T-helper 1 cell treated with Interleukin-12 subunit alpha and Interleukin-12 subunit beta and Interleukin-4 antibody, amounts not matched to agents 30 ng/mL and 1 ng/mL, for 36 hours (primary cell): Measurements from ENCODE around the gene AUP1. TPM values are rescaled to one million over a fixed set of nuclear protein-coding genes. Genes with fewer than 3 reads are reported as not detected.

Experiments used
- intact Hi-C: fragments of 100-400 bp; cut with micrococcal nuclease; formaldehyde crosslinking; loops from one replicate; pipeline ENCODE4 v1.15.1; 2024
- total RNA-seq: library from RNA; stranded (reverse); gene quantifications from 2 replicates; pipeline ENCODE4 v1.2.3, GENCODE V29; 2022

Gene AUP1
- total RNA-seq, 1 donor from 2014 or later: 156 TPM

- intact Hi-C loops: loop anchor here (5.0 kb wide), 1 partner anchor 1209 kb away; the partner anchor contains the start of gene EGR4
Measured at GRCh38 chr2:74501335-74502071, 28.0 kb downstream of the AUP1 start.

GRCh38 chr2:74500578-74500946 is 28.9 kb downstream of the AUP1 start:
- intact Hi-C loops: loop anchor here (5.0 kb wide), 1 partner anchor 1208 kb away; the partner anchor contains the start of gene EGR4

GRCh38 chr2:74499940-74500577 is 29.4 kb downstream of the AUP1 start:
- intact Hi-C loops: loop anchor here (1.0 to 5.0 kb wide), 2 partner anchors 16 to 1208 kb away; partner anchors contain the start of gene EGR4

GRCh38 chr2:74499267-74499939 is 30.1 kb downstream of the AUP1 start, which contains the start of gene LBX2:
Gene LBX2 (minus strand): TSS chr2:74499603. CDS start chr2:74499537, 66 bp downstream.
- intact Hi-C loops: loop anchor here (1.0 kb wide), 1 partner anchor 17 kb away; no protein-coding TSS in a partner anchor

GRCh38 chr2:74498500-74499266 is 30.8 kb downstream of the AUP1 start:
- intact Hi-C loops: loop anchor here (1.0 kb wide), 5 partner anchors 9 to 89 kb away; partner anchors contain the start of genes AUP1, HTRA2, PCGF1 and TTC31

GRCh38 chr2:74497777-74498499 is 31.6 kb downstream of the AUP1 start:
- intact Hi-C loops: loop anchor here (1.0 kb wide), 4 partner anchors 9 to 89 kb away; partner anchors contain the start of genes AUP1, HTRA2, PCGF1 and TTC31

GRCh38 chr2:74496997-74497776 is 32.3 kb downstream of the AUP1 start:
- intact Hi-C loops: no loop called here

GRCh38 chr2:74495440-74495839 is 34.1 kb downstream of the AUP1 start:
- intact Hi-C loops: no loop called here

GRCh38 chr2:74493546-74493945 is 36.0 kb downstream of the AUP1 start:
- intact Hi-C loops: no loop called here

- intact Hi-C loops: no loop called here
Measured at GRCh38 chr2:74491648-74492544, 37.6 kb downstream of the AUP1 start.

- intact Hi-C loops: no loop called here
Measured at GRCh38 chr2:74489906-74490305, 39.6 kb downstream of the AUP1 start.

GRCh38 chr2:74488643-74489481 is 40.6 kb downstream of the AUP1 start:
- intact Hi-C loops: no loop called here

GRCh38 chr2:74486141-74486540 is 43.4 kb downstream of the AUP1 start:
- intact Hi-C loops: no loop called here

GRCh38 chr2:74483675-74484164 is 45.8 kb downstream of the AUP1 start:
- intact Hi-C loops: loop anchor here (1.0 to 2.0 kb wide), 16 partner anchors 11 to 746 kb away; partner anchors contain the start of genes AUP1, C2orf81, DOK1 and HTRA2

GRCh38 chr2:74482801-74483674 is 46.5 kb downstream of the AUP1 start, which contains the start of the genes CCDC142 and TTC31:
Gene CCDC142 (minus strand): TSS chr2:74482998. CDS start chr2:74482837, 161 bp downstream.
Gene TTC31 (plus strand): TSS chr2:74483081. CDS start chr2:74483096, 15 bp downstream.
- intact Hi-C loops: loop anchor here (1.0 to 2.0 kb wide), 16 partner anchors 11 to 746 kb away; partner anchors contain the start of genes AUP1, C2orf81, DOK1 and HTRA2
